ENCODE results near the gene BDP1. TPM values are rescaled to one million over a fixed set of nuclear protein-coding genes. Genes with fewer than 3 reads are reported as not detected.
"Not testable (repeated sequence)": the region's sequence is repeated elsewhere in the genome, so short reads cannot be mapped to it uniquely, and the experiment has no call there.

Gene BDP1
- total RNA-seq, 1 experiment from 2014 or later = 18.4 TPM

DNA sequence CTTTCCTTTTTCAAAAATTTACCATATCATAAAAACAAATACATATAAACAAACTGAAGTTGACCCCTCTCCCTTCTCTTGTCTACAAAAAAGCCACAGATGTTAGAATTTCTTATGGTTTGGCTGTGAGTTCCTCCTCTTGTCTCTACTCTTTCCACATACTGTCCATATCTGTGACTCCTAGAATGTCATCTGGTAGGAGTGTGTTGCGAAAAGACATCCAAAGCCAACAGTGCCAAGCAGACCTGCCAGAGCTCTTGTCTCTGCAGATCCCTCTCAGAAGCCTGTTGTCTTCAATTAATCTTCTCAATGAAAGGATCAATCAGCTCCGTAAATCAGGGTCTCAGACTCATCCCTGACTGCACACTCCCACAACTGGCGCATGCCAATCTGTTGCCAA is 31.6 kb upstream of the BDP1 start:
- POLR2A ChIA-PET (ENCODE audit: unreplicated experiment); H3K4me2 ChIP-seq (ENCODE audit: low read length); CTCF ChIA-PET: not testable (repeated sequence)

GRCh38 chr5:71426686-71427474 is 28.6 kb upstream of the BDP1 start:
- H4K20me1 ChIP-seq (ENCODE audit: low read length); H3K36me3 ChIP-seq (ENCODE audit: low read depth, low read length): not testable (repeated sequence)

More for the DNA sequence above, 31.6 kb upstream of the BDP1 start:
- H3K9me3 ChIP-seq (ENCODE audit: low read length); H3K9ac ChIP-seq (ENCODE audit: low read length); H3K36me3 ChIP-seq (ENCODE audit: low read depth, low read length); H4K20me1 ChIP-seq (ENCODE audit: low read length); H3F3A ChIP-seq (ENCODE audit: low read length, unreplicated experiment); H3K27ac ChIP-seq (ENCODE audit: low read length); H3K27me3 ChIP-seq (ENCODE audit: low read length); H3K4me1 ChIP-seq (ENCODE audit: insufficient read depth, low read length); H2AFZ ChIP-seq (ENCODE audit: low read length); DNase-seq; H3K79me2 ChIP-seq (ENCODE audit: low read length); H3K9me2 ChIP-seq (replicated peaks; ENCODE audit: low read length); intact Hi-C loops (cut with micrococcal nuclease); BruUV-seq (replicated peaks); H3K4me3 ChIP-seq (ENCODE audit: low read length); ATAC-seq: not testable (repeated sequence)

GRCh38 chr5:71432410-71432809 is 23.0 kb upstream of the BDP1 start:
- H3K27me3 ChIP-seq (ENCODE audit: low read length); H3K4me3 ChIP-seq (ENCODE audit: low read length); H3K27ac ChIP-seq (ENCODE audit: low read length); POLR2A ChIA-PET (ENCODE audit: unreplicated experiment); H3K9me2 ChIP-seq (replicated peaks; ENCODE audit: low read length); BruUV-seq (replicated peaks); H3K4me2 ChIP-seq (ENCODE audit: low read length); H4K20me1 ChIP-seq (ENCODE audit: low read length); CTCF ChIA-PET; H2AFZ ChIP-seq (ENCODE audit: low read length); H3K79me2 ChIP-seq (ENCODE audit: low read length); H3K36me3 ChIP-seq (ENCODE audit: low read depth, low read length); H3F3A ChIP-seq (ENCODE audit: low read length, unreplicated experiment); H3K9me3 ChIP-seq (ENCODE audit: low read length); H3K9ac ChIP-seq (ENCODE audit: low read length); ATAC-seq; intact Hi-C loops (cut with micrococcal nuclease); H3K4me1 ChIP-seq (ENCODE audit: insufficient read depth, low read length); DNase-seq: not testable (repeated sequence)

More at GRCh38 chr5:71426686-71427474, 28.6 kb upstream of the BDP1 start:
- POLR2A ChIA-PET (ENCODE audit: unreplicated experiment); H3K9me2 ChIP-seq (replicated peaks; ENCODE audit: low read length); H3K9ac ChIP-seq (ENCODE audit: low read length); H3F3A ChIP-seq (ENCODE audit: low read length, unreplicated experiment); H3K4me2 ChIP-seq (ENCODE audit: low read length); BruUV-seq (replicated peaks); intact Hi-C loops (cut with micrococcal nuclease); CTCF ChIA-PET; H3K4me3 ChIP-seq (ENCODE audit: low read length); H3K79me2 ChIP-seq (ENCODE audit: low read length); H3K27me3 ChIP-seq (ENCODE audit: low read length); DNase-seq; H2AFZ ChIP-seq (ENCODE audit: low read length); H3K27ac ChIP-seq (ENCODE audit: low read length); H3K4me1 ChIP-seq (ENCODE audit: insufficient read depth, low read length); H3K9me3 ChIP-seq (ENCODE audit: low read length): not testable (repeated sequence)
- ATAC-seq = peak; percentile 62

- POLR2A ChIA-PET (ENCODE audit: unreplicated experiment); ATAC-seq; H3K4me3 ChIP-seq (ENCODE audit: low read length); H4K20me1 ChIP-seq (ENCODE audit: low read length); H3F3A ChIP-seq (ENCODE audit: low read length, unreplicated experiment); BruUV-seq (replicated peaks); H3K4me1 ChIP-seq (ENCODE audit: insufficient read depth, low read length); H3K79me2 ChIP-seq (ENCODE audit: low read length); H3K9ac ChIP-seq (ENCODE audit: low read length); H3K9me2 ChIP-seq (replicated peaks; ENCODE audit: low read length); H3K4me2 ChIP-seq (ENCODE audit: low read length); H3K27ac ChIP-seq (ENCODE audit: low read length); intact Hi-C loops (cut with micrococcal nuclease); DNase-seq; H3K27me3 ChIP-seq (ENCODE audit: low read length); CTCF ChIA-PET; H2AFZ ChIP-seq (ENCODE audit: low read length); H3K9me3 ChIP-seq (ENCODE audit: low read length); H3K36me3 ChIP-seq (ENCODE audit: low read depth, low read length): not testable (repeated sequence)
These were observed 20.6 kb upstream of the BDP1 start for GRCh38 chr5:71434825-71435224.

DNA sequence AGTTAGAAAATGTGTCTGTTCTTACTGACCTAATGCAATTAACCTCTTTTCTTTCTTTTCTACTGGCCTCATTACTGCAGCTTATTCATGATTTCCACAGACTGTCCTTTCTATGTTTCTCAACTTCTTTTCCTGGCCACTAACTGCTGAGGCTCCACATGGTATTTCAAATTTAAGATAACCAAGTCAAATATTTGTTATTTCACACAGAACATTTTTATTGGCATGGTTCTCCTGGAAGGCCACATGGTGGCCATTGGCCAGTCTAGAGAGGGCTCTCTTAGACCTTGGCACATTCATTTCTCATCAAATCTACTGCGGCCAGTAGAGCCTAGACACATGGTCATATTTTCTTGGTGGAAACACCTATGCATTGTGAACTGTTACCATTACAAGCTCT is 13.9 kb upstream of the BDP1 start:
- H3K4me3 ChIP-seq (ENCODE audit: low read length); H2AFZ ChIP-seq (ENCODE audit: low read length); H3K4me2 ChIP-seq (ENCODE audit: low read length); H3K9ac ChIP-seq (ENCODE audit: low read length); H4K20me1 ChIP-seq (ENCODE audit: low read length); ATAC-seq; CTCF ChIA-PET; H3K9me3 ChIP-seq (ENCODE audit: low read length); DNase-seq; H3K9me2 ChIP-seq (replicated peaks; ENCODE audit: low read length); intact Hi-C loops (cut with micrococcal nuclease); H3K36me3 ChIP-seq (ENCODE audit: low read depth, low read length); POLR2A ChIA-PET (ENCODE audit: unreplicated experiment); H3K4me1 ChIP-seq (ENCODE audit: insufficient read depth, low read length); H3K27ac ChIP-seq (ENCODE audit: low read length); H3K79me2 ChIP-seq (ENCODE audit: low read length); H3F3A ChIP-seq (ENCODE audit: low read length, unreplicated experiment); BruUV-seq (replicated peaks): not testable (repeated sequence)
- peaks cover 17% of the 10 kb centered on the region for H3K27me3 ChIP-seq (ENCODE audit: low read length)

DNA sequence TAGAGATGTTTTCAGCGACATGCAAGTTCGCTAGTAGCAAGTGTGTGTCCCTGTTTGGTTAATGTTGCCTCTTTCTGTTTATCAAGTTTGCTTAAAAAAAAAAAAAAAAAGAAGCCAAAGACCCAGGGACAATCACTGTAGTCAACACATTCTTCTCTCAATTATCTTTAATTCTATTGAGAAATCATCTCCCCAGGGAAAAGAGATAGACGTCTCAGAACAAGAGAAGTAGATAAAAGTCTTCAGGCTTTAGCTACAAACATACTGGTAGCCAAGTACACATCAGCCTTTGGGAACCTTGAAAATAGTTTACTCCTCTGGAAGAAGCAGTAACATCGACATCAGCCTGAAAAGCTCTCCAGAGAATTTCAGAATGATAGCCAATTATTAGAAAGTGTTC is 11.6 kb upstream of the BDP1 start:
- H3K79me2 ChIP-seq (ENCODE audit: low read length); DNase-seq; BruUV-seq (replicated peaks); H3F3A ChIP-seq (ENCODE audit: low read length, unreplicated experiment); POLR2A ChIA-PET (ENCODE audit: unreplicated experiment); H3K4me1 ChIP-seq (ENCODE audit: insufficient read depth, low read length); H3K27ac ChIP-seq (ENCODE audit: low read length); H3K4me3 ChIP-seq (ENCODE audit: low read length); H4K20me1 ChIP-seq (ENCODE audit: low read length); H3K9me3 ChIP-seq (ENCODE audit: low read length); H3K4me2 ChIP-seq (ENCODE audit: low read length); H3K9me2 ChIP-seq (replicated peaks; ENCODE audit: low read length); intact Hi-C loops (cut with micrococcal nuclease); H3K9ac ChIP-seq (ENCODE audit: low read length); CTCF ChIA-PET; H2AFZ ChIP-seq (ENCODE audit: low read length); ATAC-seq; H3K36me3 ChIP-seq (ENCODE audit: low read depth, low read length): not testable (repeated sequence)
- peaks cover 20% of the 10 kb centered on the region for H3K27me3 ChIP-seq (ENCODE audit: low read length)

DNA sequence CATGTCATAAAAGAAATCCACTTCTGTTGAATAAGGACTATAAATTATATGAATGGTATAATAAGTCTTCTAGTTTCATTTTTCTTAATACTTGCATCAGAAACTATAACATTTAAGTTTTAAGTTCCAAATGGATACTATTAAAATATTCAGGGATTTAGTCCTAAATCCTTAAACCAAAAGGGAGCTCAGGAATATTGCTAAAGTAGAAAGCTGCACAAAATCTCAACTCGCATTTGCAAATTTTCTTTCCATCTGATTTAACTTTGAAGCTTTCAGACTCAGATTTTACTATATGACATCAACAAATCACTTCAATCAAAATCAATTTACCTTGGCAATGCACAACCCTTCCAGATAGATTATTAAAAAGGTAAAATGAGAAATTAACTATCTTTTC is 10.4 kb upstream of the BDP1 start:
- H3K4me1 ChIP-seq (ENCODE audit: insufficient read depth, low read length); H3K36me3 ChIP-seq (ENCODE audit: low read depth, low read length); H3K9me3 ChIP-seq (ENCODE audit: low read length); CTCF ChIA-PET; H3K79me2 ChIP-seq (ENCODE audit: low read length); intact Hi-C loops (cut with micrococcal nuclease); H3K9ac ChIP-seq (ENCODE audit: low read length); BruUV-seq (replicated peaks); H3K4me3 ChIP-seq (ENCODE audit: low read length); H3K4me2 ChIP-seq (ENCODE audit: low read length); H4K20me1 ChIP-seq (ENCODE audit: low read length); H3F3A ChIP-seq (ENCODE audit: low read length, unreplicated experiment); POLR2A ChIA-PET (ENCODE audit: unreplicated experiment); ATAC-seq; H3K27ac ChIP-seq (ENCODE audit: low read length); H3K9me2 ChIP-seq (replicated peaks; ENCODE audit: low read length); H2AFZ ChIP-seq (ENCODE audit: low read length): not testable (repeated sequence)
- peaks cover 23% of the 10 kb centered on the region for H3K27me3 ChIP-seq (ENCODE audit: low read length)
- peak; percentile 5 for DNase-seq
